ENCODE results near the gene CMPK1. TPM values are rescaled to one million over a fixed set of nuclear protein-coding genes. Genes with fewer than 3 reads are reported as not detected.
"Not testable (repeated sequence)": the region's sequence is repeated elsewhere in the genome, so short reads cannot be mapped to it uniquely, and the experiment has no call there.

CMPK1 gene, protein sequence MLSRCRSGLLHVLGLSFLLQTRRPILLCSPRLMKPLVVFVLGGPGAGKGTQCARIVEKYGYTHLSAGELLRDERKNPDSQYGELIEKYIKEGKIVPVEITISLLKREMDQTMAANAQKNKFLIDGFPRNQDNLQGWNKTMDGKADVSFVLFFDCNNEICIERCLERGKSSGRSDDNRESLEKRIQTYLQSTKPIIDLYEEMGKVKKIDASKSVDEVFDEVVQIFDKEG
- total RNA-seq (ENCODE audit: unreplicated experiment): 53.4 TPM
- long read RNA-seq, transcript CMPK1-203 (6 exons, 2,930 nt): major isoform, 27 of 32 reads
- long read RNA-seq, partial matches to known transcripts: 2 of 32 reads
- long read RNA-seq, other reads (novel, unspliced or antisense): 0 of 32 reads

DNA sequence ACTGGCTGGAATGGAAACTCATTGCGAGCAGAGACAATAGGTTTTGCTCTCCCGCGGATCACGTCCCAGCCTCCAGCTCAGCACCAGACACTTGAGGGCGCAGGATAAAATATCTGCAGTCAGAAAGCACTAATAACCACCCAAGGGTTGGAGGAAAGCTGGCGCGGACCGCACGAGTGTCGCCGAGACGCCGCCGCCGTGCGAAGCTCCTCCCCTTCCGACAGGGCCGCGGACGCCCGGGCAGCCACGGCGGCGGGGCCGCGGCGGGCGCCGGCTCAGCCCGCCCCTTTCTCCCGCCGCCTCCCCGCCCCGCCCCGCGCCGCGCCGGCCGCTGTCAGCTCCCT is at the start of gene CMPK1:
CMPK1 (plus strand) TSS at position 213 of the 344 bp plus-strand sequence. CDS start 156 bp downstream, outside the sequence.
- peaks cover 3% of the 10 kb centered on the region for H3K27me3 Mint-ChIP-seq (ENCODE audit: unreplicated experiment)
- peak within 1 kb of the TSS; percentile 94 for H3K27ac Mint-ChIP-seq (ENCODE audit: unreplicated experiment)
- DNase-seq (ENCODE audit: low spot score): peak; percentile 80
- peak within 1 kb of the TSS; percentile 96 for H3K4me3 Mint-ChIP-seq (ENCODE audit: unreplicated experiment)
- TF ChIP-seq, protein P1, sequence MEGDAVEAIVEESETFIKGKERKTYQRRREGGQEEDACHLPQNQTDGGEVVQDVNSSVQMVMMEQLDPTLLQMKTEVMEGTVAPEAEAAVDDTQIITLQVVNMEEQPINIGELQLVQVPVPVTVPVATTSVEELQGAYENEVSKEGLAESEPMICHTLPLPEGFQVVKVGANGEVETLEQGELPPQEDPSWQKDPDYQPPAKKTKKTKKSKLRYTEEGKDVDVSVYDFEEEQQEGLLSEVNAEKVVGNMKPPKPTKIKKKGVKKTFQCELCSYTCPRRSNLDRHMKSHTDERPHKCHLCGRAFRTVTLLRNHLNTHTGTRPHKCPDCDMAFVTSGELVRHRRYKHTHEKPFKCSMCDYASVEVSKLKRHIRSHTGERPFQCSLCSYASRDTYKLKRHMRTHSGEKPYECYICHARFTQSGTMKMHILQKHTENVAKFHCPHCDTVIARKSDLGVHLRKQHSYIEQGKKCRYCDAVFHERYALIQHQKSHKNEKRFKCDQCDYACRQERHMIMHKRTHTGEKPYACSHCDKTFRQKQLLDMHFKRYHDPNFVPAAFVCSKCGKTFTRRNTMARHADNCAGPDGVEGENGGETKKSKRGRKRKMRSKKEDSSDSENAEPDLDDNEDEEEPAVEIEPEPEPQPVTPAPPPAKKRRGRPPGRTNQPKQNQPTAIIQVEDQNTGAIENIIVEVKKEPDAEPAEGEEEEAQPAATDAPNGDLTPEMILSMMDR (IDR thresholded peaks at IDR 0.05; ENCODE audit: unreplicated experiment): no peak
- no peaks in the 10 kb centered on the region for H3K9me3 Mint-ChIP-seq (ENCODE audit: unreplicated experiment)
- H3K36me3 Mint-ChIP-seq (ENCODE audit: low read depth, unreplicated experiment): peaks cover 5% of the 10 kb centered on the region
- peaks cover 19% of the 10 kb centered on the region for H3K4me1 Mint-ChIP-seq (ENCODE audit: unreplicated experiment)

GRCh38 chr1:47288116-47288515 is 45.5 kb upstream of the CMPK1 start:
- H3K36me3 Mint-ChIP-seq (ENCODE audit: low read depth, unreplicated experiment); H3K9me3 Mint-ChIP-seq (ENCODE audit: unreplicated experiment); DNase-seq (ENCODE audit: low spot score); H3K4me1 Mint-ChIP-seq (ENCODE audit: unreplicated experiment); H3K27me3 Mint-ChIP-seq (ENCODE audit: unreplicated experiment); H3K4me3 Mint-ChIP-seq (ENCODE audit: unreplicated experiment); H3K27ac Mint-ChIP-seq (ENCODE audit: unreplicated experiment): not testable (repeated sequence)

- H3K4me3 Mint-ChIP-seq (ENCODE audit: unreplicated experiment); H3K27ac Mint-ChIP-seq (ENCODE audit: unreplicated experiment); DNase-seq (ENCODE audit: low spot score); H3K9me3 Mint-ChIP-seq (ENCODE audit: unreplicated experiment); H3K27me3 Mint-ChIP-seq (ENCODE audit: unreplicated experiment); H3K4me1 Mint-ChIP-seq (ENCODE audit: unreplicated experiment); H3K36me3 Mint-ChIP-seq (ENCODE audit: low read depth, unreplicated experiment): not testable (repeated sequence)
These were observed 38.7 kb upstream of the CMPK1 start for GRCh38 chr1:47294863-47295262.

- Mint-ChIP-seq H3K27me3 (ENCODE audit: unreplicated experiment) (no peaks in the 10 kb centered on the region), H3K9me3 (ENCODE audit: unreplicated experiment) (no peaks in the 10 kb centered on the region), H3K4me1 (ENCODE audit: unreplicated experiment) (no peaks in the 10 kb centered on the region), H3K27ac (ENCODE audit: unreplicated experiment) (no peak overlapping the region), H3K36me3 (ENCODE audit: low read depth, unreplicated experiment) (peaks cover 1% of the 10 kb centered on the region), H3K4me3 (ENCODE audit: unreplicated experiment) (no peak overlapping the region)
- no peak for DNase-seq (ENCODE audit: low spot score)
- TF ChIP-seq, protein P1 (IDR thresholded peaks at IDR 0.05; ENCODE audit: unreplicated experiment): no peak
These were observed 38.0 kb upstream of the CMPK1 start for GRCh38 chr1:47295579-47295978.

GRCh38 chr1:47298025-47298699 is 35.4 kb upstream of the CMPK1 start:
- no peaks in the 10 kb centered on the region for H3K4me1 Mint-ChIP-seq (ENCODE audit: unreplicated experiment)
- TF ChIP-seq, protein P1 (IDR thresholded peaks at IDR 0.05; ENCODE audit: unreplicated experiment): no peak
- no peak overlapping the region for H3K4me3 Mint-ChIP-seq (ENCODE audit: unreplicated experiment)
- no peaks in the 10 kb centered on the region for H3K27me3 Mint-ChIP-seq (ENCODE audit: unreplicated experiment)
- peaks cover 15% of the 10 kb centered on the region for H3K36me3 Mint-ChIP-seq (ENCODE audit: low read depth, unreplicated experiment)
- no peak for DNase-seq (ENCODE audit: low spot score)
- H3K9me3 Mint-ChIP-seq (ENCODE audit: unreplicated experiment): no peaks in the 10 kb centered on the region
- H3K27ac Mint-ChIP-seq (ENCODE audit: unreplicated experiment): no peak overlapping the region

DNA sequence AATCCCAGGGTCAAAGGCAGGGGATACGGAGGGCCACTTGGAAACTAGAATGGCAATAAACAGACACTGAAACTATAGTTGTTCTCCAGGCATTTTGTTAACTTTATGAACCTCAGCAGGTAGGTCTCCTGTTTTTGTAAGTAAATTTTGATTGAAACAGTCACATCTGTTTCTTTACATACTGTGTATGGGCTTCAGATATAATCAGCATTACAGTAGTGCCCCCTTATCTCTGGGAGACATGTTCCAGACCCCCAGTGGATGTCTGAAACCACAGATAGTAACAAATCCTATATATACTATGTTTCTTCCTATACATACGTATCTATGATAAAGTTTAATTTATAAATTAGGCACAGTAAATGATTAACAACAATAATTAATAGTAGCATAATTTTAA is 31.1 kb upstream of the CMPK1 start:
- peaks cover 20% of the 10 kb centered on the region for H3K36me3 Mint-ChIP-seq (ENCODE audit: low read depth, unreplicated experiment)
- TF ChIP-seq, protein P1 (IDR thresholded peaks at IDR 0.05; ENCODE audit: unreplicated experiment): no peak

More for the DNA sequence above, 31.1 kb upstream of the CMPK1 start:
- DNase-seq (ENCODE audit: low spot score): no peak
- Mint-ChIP-seq H3K27ac (ENCODE audit: unreplicated experiment) (no peak overlapping the region), H3K4me1 (ENCODE audit: unreplicated experiment) (no peaks in the 10 kb centered on the region), H3K27me3 (ENCODE audit: unreplicated experiment) (no peaks in the 10 kb centered on the region), H3K9me3 (ENCODE audit: unreplicated experiment) (no peaks in the 10 kb centered on the region), H3K4me3 (ENCODE audit: unreplicated experiment) (no peak overlapping the region)
